Measurements from ENCODE around the gene ADAM17.

Gene ADAM17

GRCh38 chr2:9471206-9471605 is 84.4 kb downstream of the ADAM17 start:
- no peak for DNase-seq (ENCODE audit: low read depth)

DNA sequence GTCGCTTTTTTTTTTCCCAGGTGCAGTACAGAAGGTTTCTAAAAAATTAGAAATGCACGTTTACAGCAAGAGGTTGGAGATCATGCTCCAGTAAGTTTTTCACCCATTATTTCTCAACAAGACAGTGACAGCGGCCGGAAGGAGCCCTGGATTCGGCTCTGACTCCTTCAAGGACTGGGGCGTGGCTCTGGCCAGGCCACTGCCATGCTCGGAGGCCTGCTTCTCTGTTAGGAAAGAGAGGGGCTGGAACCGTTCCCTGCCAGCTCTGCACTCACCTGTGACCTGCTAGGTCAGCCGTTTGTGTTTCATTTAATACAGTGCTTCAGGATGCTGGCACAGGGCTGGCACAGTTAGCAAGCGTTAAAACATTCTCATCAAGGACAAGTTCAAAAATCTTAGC is 87.9 kb downstream of the ADAM17 start:
- no peak for DNase-seq (ENCODE audit: low read depth)

- DNase-seq (ENCODE audit: low read depth) = no peak
Observed at GRCh38 chr2:9466147-9466683, 89.4 kb downstream of the ADAM17 start.

GRCh38 chr2:9465170-9465569 is 90.5 kb downstream of the ADAM17 start:
- DNase-seq (ENCODE audit: low read depth) = no peak

- DNase-seq (ENCODE audit: low read depth) = no peak
Observed at GRCh38 chr2:9463698-9464034, 92.0 kb downstream of the ADAM17 start.

DNA sequence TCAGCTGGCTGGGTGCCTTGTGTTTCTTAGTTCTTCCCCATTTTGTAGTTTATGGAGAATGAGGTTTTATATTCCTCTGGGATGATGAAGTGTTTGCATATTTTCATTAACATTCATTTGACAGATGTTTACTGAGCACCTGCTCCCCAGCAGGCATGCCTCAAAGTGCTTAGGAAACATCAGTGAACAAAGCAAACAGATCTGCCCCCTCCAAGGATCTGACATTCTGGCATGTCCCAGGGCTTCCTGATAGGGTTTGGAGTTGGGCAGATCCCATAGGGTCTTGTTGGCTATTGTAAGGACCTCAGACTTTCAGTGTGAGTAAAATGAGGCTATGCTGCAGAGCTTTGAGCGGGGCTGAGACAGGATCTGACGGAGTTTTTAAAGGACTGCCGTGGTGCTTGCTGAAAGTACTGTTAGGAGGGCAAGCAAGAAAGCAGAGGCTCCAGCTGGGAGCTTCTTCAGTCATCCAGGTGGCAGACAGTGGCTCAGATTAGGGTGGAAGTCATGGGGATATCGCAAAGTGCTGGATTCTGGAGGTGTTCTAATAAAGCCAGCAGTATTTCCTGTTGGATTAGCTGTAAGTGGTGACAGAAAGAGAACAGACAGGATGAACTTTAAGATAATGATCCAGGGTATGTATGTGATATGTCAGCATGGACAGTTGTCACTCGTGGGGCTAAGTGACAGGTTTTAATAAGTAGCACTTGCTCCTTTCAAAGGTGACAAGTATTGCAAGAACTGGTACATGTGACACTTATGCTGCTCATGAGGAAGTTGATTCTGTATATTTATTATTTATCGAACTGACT is 92.5 kb downstream of the ADAM17 start:
- DNase-seq (ENCODE audit: low read depth) = no peak

DNA sequence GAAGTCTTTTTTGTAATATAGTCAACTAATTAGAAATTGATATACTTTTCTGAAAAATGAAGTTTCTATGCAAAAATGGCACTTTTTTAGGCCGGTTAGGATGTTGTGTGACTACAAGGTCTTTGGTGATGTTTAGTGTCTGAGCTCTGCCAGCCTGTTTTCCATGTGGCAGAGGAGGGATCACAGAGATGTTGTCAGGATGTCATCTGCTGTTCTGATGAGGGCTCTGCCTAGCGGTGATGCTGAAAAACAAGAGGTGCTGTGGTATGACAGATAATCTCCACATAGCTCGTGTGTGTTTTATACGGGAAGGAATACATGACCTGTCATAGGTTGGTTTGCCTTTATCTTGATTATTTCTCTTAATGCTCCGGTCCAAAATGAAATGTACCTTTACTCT is 93.3 kb downstream of the ADAM17 start:
- no peak for DNase-seq (ENCODE audit: low read depth)

DNA sequence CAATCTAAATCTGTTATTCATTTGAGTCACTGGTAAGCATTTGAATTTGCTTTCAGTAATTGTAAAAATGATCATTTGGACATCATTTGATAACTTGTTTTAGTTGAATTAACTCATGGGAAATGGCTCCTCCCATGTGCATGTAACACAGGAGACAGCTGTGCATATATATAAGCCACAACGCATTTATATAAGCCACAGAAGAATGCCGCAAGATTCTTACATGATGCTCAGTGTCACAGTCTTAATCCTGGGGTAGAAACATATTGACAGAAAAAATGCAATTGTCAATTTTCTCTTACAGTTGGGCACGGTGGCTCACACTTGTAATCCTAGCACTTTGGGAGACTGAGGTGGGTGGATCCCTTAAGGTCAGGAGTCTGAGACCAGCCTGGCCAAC is 94.6 kb downstream of the ADAM17 start:
- no peak for DNase-seq (ENCODE audit: low read depth)

DNA sequence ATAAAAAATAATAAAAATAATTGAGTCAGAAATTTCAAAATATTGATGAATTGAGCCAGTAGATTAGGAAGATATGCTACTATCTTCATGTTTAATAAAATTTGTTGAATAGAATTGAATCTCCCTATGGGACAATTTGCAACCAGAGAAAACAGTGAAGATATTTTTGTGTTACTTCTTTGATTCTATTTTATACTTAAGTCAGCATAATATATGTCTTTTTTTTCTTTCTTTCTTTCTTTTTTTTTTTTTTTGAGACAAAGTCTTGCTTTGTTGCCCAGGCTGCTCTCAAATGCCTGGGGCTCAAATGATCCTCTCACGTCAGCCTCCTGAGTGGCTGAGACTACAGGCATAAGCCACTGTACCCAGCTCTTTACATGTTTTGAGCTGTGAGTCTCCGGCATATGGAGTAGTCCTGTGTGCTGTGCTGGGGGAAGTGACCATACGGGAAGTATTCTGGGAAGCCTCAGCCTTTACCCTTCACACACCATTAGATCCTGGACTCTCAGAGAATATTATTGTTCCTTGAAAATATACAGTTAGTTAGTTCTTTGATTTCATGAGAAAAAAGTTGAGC is 95.1 kb downstream of the ADAM17 start:
- DNase-seq (ENCODE audit: low read depth) = no peak

GRCh38 chr2:9451231-9451630 is 104.4 kb downstream of the ADAM17 start:
- DNase-seq (ENCODE audit: low read depth) = no peak

DNA sequence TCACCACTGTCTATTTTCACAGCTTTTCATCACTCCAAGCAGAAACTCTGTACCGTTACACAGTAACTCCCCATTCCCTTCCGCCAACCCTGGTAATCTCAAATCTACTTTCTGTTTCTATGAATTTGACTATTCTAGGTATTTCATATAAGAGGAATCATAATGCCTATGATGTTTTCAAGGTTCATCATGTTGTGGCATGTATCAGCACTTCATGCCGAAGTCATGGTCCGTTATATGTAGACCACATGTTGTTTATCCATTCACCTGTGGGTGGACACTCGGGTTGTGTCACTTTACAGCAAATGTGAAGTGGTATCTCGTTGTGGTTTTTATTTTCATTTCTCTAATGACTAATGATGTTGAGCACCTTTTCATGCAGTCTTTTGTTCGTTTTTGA is 110.5 kb downstream of the ADAM17 start:
- DNase-seq (ENCODE audit: low read depth) = no peak

DNA sequence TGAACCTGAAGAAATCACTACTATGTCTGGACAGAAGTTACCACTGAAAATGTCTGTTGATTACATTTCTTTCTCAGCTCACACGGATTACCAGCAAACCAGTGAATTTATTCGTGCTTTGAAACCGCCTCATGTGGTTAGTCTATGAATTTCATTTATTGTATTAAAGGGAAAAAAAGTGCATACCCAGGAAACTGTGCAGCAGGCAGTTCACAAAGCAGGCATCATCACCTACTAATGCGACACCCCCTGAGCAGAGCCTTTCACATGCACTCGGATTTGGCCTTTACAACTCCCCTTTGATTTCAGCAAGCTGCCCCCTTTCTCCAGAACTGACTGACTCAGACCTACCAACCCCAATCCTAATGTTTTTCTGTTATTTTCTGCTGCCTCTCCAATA is 112.1 kb downstream of the ADAM17 start:
- no peak for DNase-seq (ENCODE audit: low read depth)

- DNase-seq (ENCODE audit: low read depth) = no peak
Observed at GRCh38 chr2:9441556-9441955, 114.1 kb downstream of the ADAM17 start.

GRCh38 chr2:9440058-9440727 is 115.4 kb downstream of the ADAM17 start:
- no peak for DNase-seq (ENCODE audit: low read depth)

GRCh38 chr2:9439536-9439935 is 116.1 kb downstream of the ADAM17 start:
- DNase-seq (ENCODE audit: low read depth) = no peak
